HTR-8/SVneo (cell line): ENCODE results near the gene CPTP.

Source experiments
- DNase-seq: peaks from one replicate; pipeline ENCODE4 v3.0.0; 2011; ENCODE audit warnings: low spot score, mixed read lengths; ENCODE audit not compliant: insufficient read length
- FAIRE-seq: peaks from 2 replicates; lab custom pipeline; 2011; peaks lifted over from hg19 to GRCh38; lab: Jason Lieb, UNC

The CPTP gene

GRCh38 chr1:1345860-1346500 lies 21.4 kb downstream of the CPTP start:
- FAIRE-seq = no peak
- DNase-seq = no peak

- no peak for DNase-seq
- FAIRE-seq = no peak
Observed at GRCh38 chr1:1346501-1346890, 21.9 kb downstream of the CPTP start.

- FAIRE-seq (no peak), DNase-seq (no peak)
Observed at GRCh38 chr1:1347026-1347595, 22.5 kb downstream of the CPTP start.

- FAIRE-seq (no peak), DNase-seq (peak; percentile 41)
Observed at GRCh38 chr1:1347663-1348419, 23.2 kb downstream of the CPTP start.

- no peak for FAIRE-seq
- DNase-seq = no peak
Observed at GRCh38 chr1:1348420-1349255, 24.0 kb downstream of the CPTP start.

GRCh38 chr1:1349256-1350012 lies 24.8 kb downstream of the CPTP start, which contains the start of gene DVL1:
DVL1 (minus strand) TSS chr1:1349418; CDS start chr1:1349065, 353 bp downstream.
- no peak for FAIRE-seq
- peak; percentile 41 for DNase-seq

- FAIRE-seq (no peak), DNase-seq (no peak)
Observed at GRCh38 chr1:1351511-1352427, 27.2 kb downstream of the CPTP start.

GRCh38 chr1:1352786-1353388 lies 28.3 kb downstream of the CPTP start:
- DNase-seq = no peak
- FAIRE-seq = no peak

- DNase-seq = no peak
- FAIRE-seq = no peak
Observed at GRCh38 chr1:1353389-1354151, 29.0 kb downstream of the CPTP start.

- no peak for DNase-seq
- no peak for FAIRE-seq
Observed at GRCh38 chr1:1354271-1355247, 30.0 kb downstream of the CPTP start.

GRCh38 chr1:1355416-1355815 lies 30.8 kb downstream of the CPTP start:
- DNase-seq (no peak), FAIRE-seq (no peak)

- FAIRE-seq (no peak), DNase-seq (no peak)
Observed at GRCh38 chr1:1356166-1356795, 31.7 kb downstream of the CPTP start.

- no peak for FAIRE-seq
- no peak for DNase-seq
Observed at GRCh38 chr1:1356796-1357401, 32.3 kb downstream of the CPTP start.

- FAIRE-seq (no peak), DNase-seq (no peak)
Observed at GRCh38 chr1:1357871-1358432, 33.4 kb downstream of the CPTP start.
